Vagina (tissue), 2 donors: Measurements from ENCODE around the gene PRSS36. TPM values are rescaled to one million over a fixed set of nuclear protein-coding genes. Genes with fewer than 3 reads are reported as not detected.

Experiments
- DNase-seq, 2 donors: peaks; one replicate each; pipeline ENCODE4 v3.0.0-alpha.2; 2017; ENCODE audit errors: extremely low spot score in 2 of 2
- H3K27ac ChIP-seq: fragments of 200-600 bp; sonication (generic); one replicate; pipeline ENCODE4 v1.5.1; 2019
- H3K27me3 ChIP-seq: fragments of 200-600 bp; sonication (generic); one replicate; pipeline ENCODE4 v1.5.1; 2019
- H3K36me3 ChIP-seq, 2 donors: fragments of 200-600 bp; sonication (generic); one replicate each; pipeline ENCODE4 v1.5.1; 2017 to 2019
- H3K4me1 ChIP-seq: fragments of 200-600 bp; sonication (generic); one replicate; pipeline ENCODE4 v1.5.1; 2019
- H3K4me3 ChIP-seq, 2 donors: fragments of 200-600 bp; sonication (generic); 1 replicate in 1 of 2; 2 replicates in 1 of 2; pipeline ENCODE4 v1.5.1; 2016 to 2019
- H3K9me3 ChIP-seq: fragments of 200-600 bp; sonication (generic); one replicate; pipeline ENCODE4 v1.5.1; 2019
- POLR2A ChIP-seq, 2 donors: fragments of 450-650 bp; IDR thresholded peaks; one replicate each; pipeline ENCODE4 v1.6.1; 2017; ENCODE audit warnings: antibody characterized with exemption in 2 of 2, mild to moderate bottlenecking in 2 of 2, moderate library complexity in 2 of 2
- POLR2AphosphoS5 ChIP-seq, 2 donors: sonication (generic); formaldehyde crosslinking; IDR thresholded peaks; one replicate each; pipeline ENCODE4 v1.9.0; 2017; ENCODE audit warnings: antibody characterized with exemption in 2 of 2, mild to moderate bottlenecking in 2 of 2, low read depth in 1 of 2; ENCODE audit not compliant: insufficient read depth in 1 of 2
- intact Hi-C: fragments of 100-400 bp; cut with DNase I; formaldehyde crosslinking; loops from one replicate; pipeline ENCODE4 v1.15.1; 2023
- total RNA-seq: library from RNA; depleted of rRNA; stranded (reverse); fragments of >200 nt; gene quantifications from one replicate; pipeline ENCODE4 v1.2.3, GENCODE V29; 2016
- TF ChIP-seq, protein P1 (sequence below), 3 experiments: fragments of 450-650 bp in 2 of 3; fragments of 200-600 bp in 1 of 3; sonication (generic) in 1 of 3; IDR thresholded peaks; one replicate each; pipeline ENCODE4 v1.5.1; 2017 to 2019; ENCODE audit warnings: antibody characterized with exemption in 3 of 3, mild to moderate bottlenecking in 2 of 3, moderate library complexity in 2 of 3

Gene PRSS36
- total RNA-seq, 1 donor from 2014 or later = 1.2 TPM

DNA sequence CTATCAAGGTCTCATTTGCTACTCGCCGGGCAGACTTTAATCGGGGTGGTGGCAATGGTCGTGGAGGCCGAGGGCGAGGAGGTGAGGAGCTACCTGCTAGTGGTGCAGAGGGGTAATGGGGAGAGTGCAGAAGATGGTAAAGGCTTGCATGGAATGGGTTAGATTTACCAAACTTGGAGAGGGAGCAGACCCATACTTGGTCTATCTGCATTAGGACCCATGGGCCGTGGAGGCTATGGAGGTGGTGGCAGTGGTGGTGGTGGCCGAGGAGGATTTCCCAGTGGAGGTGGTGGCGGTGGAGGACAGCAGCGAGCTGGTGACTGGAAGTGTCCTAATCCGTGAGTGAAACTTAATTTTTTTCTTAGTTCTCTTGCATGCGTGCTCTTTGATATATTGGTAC is 40.2 kb upstream of the PRSS36 start:
- Histone ChIP-seq H3K27ac (no peak overlapping the region), H3K9me3 (no peaks in the 10 kb centered on the region), H3K36me3 (peaks cover 4 to 99% of the 10 kb centered on the region in 2 donors), H3K27me3 (no peaks in the 10 kb centered on the region), H3K4me1 (no peaks in the 10 kb centered on the region), H3K4me3 (no peak overlapping the region)
- TF ChIP-seq POLR2AphosphoS5 (IDR thresholded peaks at IDR 0.05; ENCODE audit: insufficient read depth in 1 of 2, low read depth in 1 of 2) (no peak), POLR2A (IDR thresholded peaks at IDR 0.05) (no peak)
- TF ChIP-seq, protein P1, sequence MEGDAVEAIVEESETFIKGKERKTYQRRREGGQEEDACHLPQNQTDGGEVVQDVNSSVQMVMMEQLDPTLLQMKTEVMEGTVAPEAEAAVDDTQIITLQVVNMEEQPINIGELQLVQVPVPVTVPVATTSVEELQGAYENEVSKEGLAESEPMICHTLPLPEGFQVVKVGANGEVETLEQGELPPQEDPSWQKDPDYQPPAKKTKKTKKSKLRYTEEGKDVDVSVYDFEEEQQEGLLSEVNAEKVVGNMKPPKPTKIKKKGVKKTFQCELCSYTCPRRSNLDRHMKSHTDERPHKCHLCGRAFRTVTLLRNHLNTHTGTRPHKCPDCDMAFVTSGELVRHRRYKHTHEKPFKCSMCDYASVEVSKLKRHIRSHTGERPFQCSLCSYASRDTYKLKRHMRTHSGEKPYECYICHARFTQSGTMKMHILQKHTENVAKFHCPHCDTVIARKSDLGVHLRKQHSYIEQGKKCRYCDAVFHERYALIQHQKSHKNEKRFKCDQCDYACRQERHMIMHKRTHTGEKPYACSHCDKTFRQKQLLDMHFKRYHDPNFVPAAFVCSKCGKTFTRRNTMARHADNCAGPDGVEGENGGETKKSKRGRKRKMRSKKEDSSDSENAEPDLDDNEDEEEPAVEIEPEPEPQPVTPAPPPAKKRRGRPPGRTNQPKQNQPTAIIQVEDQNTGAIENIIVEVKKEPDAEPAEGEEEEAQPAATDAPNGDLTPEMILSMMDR (IDR thresholded peaks at IDR 0.05) = no peak
- intact Hi-C loops = no loop called here
- no peak for DNase-seq

DNA sequence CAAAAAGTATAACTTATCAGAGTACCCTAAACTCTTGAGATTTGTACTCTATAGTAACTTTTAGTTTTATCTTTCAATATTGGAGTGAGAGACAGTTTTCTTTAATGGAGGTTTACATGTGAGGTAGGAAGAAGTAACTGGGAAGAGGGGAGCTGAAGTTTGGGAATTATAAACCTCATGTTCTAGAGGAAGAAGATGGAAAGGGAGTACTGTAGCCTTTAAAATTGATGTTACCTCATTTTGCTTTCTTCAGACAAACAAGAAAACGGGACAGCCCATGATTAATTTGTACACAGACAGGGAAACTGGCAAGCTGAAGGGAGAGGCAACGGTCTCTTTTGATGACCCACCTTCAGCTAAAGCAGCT is 39.5 kb upstream of the PRSS36 start:
- H3K9me3 ChIP-seq = no peaks in the 10 kb centered on the region
- H3K27me3 ChIP-seq = no peaks in the 10 kb centered on the region
- intact Hi-C loops = loop anchor here (10.0 kb wide), 1 partner anchor 255 kb away; the partner anchor contains the start of gene ZNF843
- DNase-seq = no peak
- TF ChIP-seq POLR2AphosphoS5 (IDR thresholded peaks at IDR 0.05; ENCODE audit: insufficient read depth in 1 of 2, low read depth in 1 of 2) (no peak), POLR2A (IDR thresholded peaks at IDR 0.05) (no peak)
- TF ChIP-seq, protein P1 (IDR thresholded peaks at IDR 0.05) = no peak
- H3K4me3 ChIP-seq = no peak overlapping the region
- peaks cover 4 to 99% of the 10 kb centered on the region in 2 donors for H3K36me3 ChIP-seq
- no peak overlapping the region for H3K27ac ChIP-seq
- peaks cover 2% of the 10 kb centered on the region for H3K4me1 ChIP-seq

DNA sequence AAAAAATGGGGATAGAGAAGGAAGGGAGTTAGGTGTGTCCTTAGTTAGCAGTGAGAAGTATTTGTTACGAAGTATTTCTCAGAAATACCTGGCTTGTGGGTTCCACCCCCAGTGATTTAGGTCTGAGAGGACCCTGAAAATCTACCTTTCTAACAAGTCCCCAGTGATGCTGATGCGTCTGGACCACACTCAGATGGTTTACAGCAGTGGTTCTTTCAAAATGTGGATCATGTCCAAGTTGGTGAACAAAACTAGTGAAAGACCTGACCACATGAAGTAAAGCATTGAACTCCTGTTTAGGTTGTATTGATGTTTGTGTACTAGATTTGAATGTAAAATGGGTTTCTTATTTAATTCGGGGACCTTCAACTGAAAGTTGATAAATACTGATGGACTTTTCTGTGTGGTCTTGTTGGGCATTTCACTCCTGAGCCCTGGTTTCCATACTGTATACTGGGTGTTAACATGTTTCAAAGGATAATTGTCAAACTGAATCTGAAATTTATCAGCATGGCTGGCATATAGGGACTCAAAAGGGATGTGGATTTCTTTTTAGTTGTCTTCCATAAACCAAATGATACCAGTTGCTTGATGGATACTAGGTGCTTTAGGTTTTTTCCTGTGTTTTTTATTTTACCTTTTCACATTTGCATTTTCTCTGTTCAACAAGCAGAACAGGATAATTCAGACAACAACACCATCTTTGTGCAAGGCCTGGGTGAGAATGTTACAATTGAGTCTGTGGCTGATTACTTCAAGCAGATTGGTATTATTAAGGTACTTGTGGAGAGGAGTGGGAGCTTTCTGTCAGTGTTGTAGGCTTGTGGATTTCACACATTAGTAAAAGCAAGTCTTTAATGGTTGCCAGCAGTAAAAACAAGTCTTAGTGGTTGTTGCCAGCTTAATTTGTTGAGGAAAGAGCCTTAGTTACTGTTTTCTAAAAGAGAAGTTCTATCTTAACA is 38.9 kb upstream of the PRSS36 start:
- Histone ChIP-seq H3K4me1 (peaks cover 8% of the 10 kb centered on the region), H3K27ac (no peak overlapping the region), H3K4me3 (no peak overlapping the region), H3K9me3 (no peaks in the 10 kb centered on the region), H3K36me3 (peaks cover 4 to 99% of the 10 kb centered on the region in 2 donors), H3K27me3 (no peaks in the 10 kb centered on the region)
- no peak for DNase-seq
- intact Hi-C loops = loop anchor here (10.0 kb wide), 1 partner anchor 256 kb away; the partner anchor contains the start of gene ZNF843
- TF ChIP-seq POLR2AphosphoS5 (IDR thresholded peaks at IDR 0.05; ENCODE audit: insufficient read depth in 1 of 2, low read depth in 1 of 2) (no peak), POLR2A (IDR thresholded peaks at IDR 0.05) (no peak)
- TF ChIP-seq, protein P1 (IDR thresholded peaks at IDR 0.05) = no peak

DNA sequence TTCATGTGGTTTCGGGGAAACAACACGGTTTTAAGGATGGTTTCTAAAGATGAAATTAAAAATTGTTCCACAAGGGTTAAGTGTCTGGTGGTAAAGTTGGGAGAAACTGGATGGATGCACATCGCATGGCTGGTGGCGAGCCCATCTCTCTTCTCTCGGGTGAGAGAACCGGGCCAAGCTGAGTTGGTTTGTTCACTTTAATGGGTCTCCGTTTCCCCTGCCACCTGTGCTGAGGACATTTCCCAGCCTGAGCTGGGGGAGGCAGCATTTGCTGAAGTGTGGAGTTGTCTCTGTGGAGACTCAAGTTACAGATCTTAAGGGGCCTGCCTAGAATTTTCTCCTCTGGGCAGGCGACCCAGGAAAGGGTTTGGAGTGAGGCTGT is 37.9 kb upstream of the PRSS36 start:
- TF ChIP-seq, protein P1 (IDR thresholded peaks at IDR 0.05) = no peak
- no peak for TF ChIP-seq POLR2A (IDR thresholded peaks at IDR 0.05)
- no peak for TF ChIP-seq POLR2AphosphoS5 (IDR thresholded peaks at IDR 0.05; ENCODE audit: insufficient read depth in 1 of 2, low read depth in 1 of 2)
- DNase-seq = no peak
- Histone ChIP-seq H3K36me3 (peaks cover 4 to 100% of the 10 kb centered on the region in 2 donors), H3K27me3 (no peaks in the 10 kb centered on the region), H3K4me1 (peaks cover 18% of the 10 kb centered on the region), H3K9me3 (no peaks in the 10 kb centered on the region), H3K27ac (no peak overlapping the region), H3K4me3 (no peak overlapping the region)
- intact Hi-C loops = loop anchor here (10.0 kb wide), 1 partner anchor 257 kb away; the partner anchor contains the start of gene ZNF843
